HG02642 (cell line): Measurements from ENCODE around the gene MC5R.

Source experiments
- ATAC-seq: cut with Tn5 transposase; IDR thresholded peaks from one replicate; pipeline ENCODE4 v1.9.1; 2021; ENCODE audit warnings: mild to moderate bottlenecking; ENCODE audit not compliant: unreplicated experiment, poor library complexity

The MC5R gene

DNA sequence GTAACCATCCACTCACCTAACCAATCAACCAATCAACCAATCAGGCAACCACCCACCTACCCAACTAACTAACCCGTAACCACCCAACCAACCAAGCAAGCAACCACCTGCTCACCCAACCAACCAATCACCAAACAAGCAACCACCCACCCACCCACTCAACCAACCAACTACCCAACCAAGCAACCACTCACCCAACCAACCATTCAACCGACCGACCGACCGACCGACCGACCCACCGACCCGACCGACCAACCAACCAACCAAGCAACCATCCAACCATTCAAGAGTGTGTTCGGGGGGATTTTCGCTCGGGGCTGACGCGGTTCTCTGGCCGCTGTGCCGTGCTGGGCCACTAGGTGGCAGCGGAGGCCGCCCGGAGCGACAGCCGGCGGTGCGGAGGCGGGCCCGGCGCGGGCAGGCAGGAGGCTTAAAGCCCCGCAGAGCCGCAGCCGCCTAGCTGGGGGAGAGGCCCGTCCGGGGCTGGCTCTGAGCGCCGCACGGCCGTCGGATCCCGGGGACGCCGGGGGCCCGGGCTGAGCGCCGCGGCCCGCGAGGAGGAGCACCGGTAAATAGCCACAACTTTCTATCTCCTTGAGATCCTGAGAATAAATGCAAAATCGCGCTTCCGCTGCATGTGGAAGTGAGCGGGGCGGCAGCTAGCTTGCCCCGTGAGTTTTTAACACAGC lies at the start of gene MC5R:
MC5R (plus strand) TSS at position 443 of the 689 bp plus-strand sequence. CDS start 1,617 bp downstream, outside the sequence.
- ATAC-seq: peak; percentile 93

DNA sequence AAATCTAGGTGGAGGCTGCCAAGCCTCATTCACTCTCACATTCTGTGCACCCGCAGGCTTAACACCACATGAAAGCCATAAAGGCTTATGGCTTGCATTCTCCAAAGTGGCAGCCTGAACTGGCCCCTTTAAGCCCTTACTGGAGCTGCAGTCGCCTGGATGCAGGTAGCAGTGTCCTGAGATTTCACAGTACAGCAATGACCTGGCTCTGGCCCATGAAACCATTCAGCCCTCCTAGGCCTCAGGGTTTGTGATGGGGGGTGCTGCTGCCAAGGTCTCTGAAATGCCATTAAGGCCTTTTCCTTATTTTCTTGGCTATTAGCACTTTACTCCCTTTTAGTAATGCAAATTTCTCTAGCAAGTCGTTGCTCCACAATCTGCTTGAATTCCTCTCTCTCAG lies 48.9 kb upstream of the MC5R start:
- no peak for ATAC-seq

DNA sequence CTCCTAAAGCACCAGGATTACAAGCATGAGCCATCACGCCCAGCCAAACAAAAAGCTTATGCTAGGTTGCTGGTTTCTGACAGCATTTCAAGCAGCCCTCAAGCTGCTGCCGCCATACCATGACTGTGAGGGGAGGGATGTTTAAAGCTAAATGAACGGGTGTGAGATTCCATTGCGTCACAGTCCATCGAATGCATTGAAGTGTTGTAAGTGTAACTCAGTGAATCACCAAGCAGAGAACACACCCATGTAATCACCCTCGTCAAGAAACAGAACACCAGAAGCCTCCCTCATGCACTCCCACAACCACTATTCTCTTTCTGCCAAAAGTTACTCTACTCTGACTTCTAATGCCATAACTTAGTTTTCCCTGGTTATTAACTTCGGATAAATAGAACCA lies 32.8 kb upstream of the MC5R start:
- no peak for ATAC-seq

DNA sequence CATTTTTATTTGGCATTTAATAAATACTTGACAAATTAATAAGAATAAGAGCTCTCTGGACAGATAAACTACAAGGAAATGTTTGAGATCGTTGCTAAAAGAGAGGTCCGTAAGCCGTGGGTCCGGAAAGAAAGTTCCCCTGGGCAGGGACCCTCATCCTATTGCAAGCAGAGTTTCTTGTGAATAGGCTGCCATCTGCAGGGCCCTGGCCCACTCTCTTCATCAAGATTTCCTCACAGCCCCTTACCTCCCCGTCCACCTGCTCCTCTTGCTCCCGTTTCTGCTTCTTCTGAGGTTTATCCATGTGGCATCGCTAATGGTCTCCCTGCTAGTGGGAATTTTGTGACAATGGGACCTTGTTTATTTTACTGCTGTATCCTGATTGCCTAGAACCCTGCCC lies 30.1 kb upstream of the MC5R start:
- ATAC-seq: no peak

DNA sequence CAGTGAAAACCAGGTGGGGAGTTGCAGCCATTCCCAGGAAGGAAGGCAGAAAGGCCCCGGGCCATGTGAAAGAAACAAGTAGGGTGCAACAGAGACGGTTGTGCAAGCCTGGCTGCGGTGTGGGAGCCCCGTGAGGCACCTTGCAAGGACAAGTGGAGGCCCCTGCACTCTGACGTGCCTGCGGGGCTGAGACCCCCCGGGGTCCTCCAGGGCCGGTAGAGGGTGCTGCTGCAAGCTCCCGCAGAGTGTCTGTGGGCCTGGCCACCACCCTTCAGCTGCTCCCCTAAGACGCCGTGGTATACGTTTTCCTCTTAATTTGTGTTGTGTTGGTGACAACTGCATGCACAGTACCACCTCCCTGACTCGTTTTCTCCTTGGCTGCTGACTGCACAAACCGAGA lies 27.4 kb upstream of the MC5R start:
- ATAC-seq: no peak

DNA sequence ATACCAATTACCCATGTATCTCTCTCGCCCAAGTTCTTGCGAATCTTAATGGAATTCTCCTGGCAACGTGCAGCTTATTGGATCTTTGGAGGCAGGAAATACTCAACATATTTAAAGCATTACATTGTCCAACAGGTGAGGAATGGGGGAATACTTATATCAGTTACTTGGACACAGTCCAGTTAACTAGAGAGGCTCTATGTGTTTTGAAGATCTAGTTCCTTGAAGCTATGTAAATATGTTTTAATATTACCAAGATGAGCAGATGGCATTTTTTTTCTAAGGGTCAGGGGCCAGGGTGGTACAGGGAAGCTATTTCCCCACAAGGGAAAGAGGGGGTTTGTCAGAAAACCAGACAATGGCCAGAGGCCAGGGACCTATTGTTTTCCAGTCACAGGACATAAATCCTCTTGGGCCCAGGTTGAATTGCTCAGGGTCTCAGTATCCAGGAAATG lies 26.8 kb upstream of the MC5R start:
- ATAC-seq: no peak

DNA sequence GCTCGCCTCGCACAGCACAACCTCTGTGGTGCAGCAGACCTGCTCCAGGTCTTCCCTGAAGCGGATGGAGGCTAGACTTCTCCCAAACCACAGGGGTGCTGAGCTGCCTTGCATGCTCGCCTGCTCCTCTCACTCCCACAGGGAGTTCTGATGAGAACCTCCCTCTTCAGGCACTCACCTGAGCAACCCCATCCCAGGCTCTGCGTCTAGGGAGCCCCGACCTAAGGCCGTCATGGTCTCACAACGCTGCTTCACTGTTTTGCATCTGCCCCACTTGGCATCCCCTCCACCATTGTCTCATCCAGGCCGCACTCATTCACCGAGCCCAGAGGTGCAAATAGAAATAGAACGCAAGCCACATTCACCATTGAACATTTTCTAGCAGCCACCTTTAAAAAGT lies 24.6 kb upstream of the MC5R start:
- ATAC-seq: no peak

DNA sequence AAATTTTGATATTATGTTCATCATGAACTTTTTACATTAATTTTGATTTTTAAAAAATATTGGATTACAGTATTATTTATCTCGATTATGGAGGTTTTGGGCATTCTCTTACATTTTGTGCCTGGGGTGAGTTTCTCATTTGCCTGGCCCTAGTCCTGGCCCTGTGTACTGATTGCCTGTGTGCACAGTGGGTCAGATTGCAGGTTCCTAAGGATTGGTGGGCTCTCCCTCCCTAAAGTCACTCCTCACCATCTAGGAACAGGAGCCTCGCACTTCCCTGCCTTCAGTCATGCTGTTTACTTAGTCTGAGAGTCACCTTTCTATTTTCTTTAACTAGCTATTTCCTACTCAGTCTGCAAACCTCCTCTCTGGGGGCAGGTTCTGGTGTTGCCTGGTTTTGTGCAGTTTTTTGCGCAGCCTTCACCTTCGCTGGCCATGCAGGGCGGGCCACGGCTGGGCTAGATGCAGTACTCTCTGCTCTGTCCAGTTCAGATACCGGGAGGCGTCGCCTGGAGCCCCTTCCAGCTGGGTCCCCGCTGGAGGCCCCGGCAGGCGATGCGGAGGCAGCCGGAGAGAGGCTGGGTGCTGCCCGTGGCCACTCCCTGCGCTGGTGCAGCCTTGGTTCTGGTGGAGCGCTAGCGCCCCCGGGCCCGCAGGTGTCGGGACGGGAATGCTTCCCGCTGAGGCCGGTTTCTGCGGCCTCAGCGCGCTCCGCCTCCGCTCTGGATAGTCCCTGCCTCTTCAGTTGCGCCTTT lies 23.3 kb upstream of the MC5R start:
- ATAC-seq: peak; percentile 64

DNA sequence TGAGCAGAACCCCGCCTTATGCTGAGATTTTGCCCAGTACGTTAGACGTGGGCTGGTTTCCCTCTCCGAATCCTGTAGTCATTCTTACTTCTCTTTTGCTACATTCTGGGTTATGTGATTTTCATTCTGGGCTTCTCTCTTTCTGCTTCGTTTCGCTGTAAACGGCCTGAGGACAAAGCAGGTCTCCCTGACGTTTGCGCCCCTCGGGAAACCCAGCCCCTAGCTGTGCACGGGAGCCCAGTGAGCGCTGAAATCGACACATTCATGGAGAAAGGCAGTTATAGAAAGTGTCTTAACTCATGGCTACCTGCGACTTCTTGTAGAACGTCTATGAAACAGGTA lies 22.7 kb upstream of the MC5R start:
- ATAC-seq: no peak

DNA sequence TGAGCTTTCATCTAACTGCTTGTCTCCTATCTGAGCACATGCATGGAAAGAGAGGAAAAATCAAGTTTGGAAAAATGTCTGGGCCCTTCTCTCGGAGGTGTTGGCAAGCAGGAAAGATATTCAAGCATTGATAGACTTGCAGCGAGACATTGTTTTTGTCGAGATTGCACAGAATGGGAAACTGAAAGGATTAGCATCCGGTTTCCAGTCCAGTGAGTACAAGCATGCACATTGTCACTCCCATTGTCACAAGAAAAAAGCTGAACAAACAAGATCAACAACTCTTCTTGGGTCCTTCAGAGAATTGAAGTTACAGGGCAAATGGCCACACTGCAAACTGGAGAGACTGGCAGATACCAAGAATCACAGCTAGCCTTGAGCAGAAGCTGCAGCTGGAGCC lies 19.6 kb upstream of the MC5R start:
- no peak for ATAC-seq

DNA sequence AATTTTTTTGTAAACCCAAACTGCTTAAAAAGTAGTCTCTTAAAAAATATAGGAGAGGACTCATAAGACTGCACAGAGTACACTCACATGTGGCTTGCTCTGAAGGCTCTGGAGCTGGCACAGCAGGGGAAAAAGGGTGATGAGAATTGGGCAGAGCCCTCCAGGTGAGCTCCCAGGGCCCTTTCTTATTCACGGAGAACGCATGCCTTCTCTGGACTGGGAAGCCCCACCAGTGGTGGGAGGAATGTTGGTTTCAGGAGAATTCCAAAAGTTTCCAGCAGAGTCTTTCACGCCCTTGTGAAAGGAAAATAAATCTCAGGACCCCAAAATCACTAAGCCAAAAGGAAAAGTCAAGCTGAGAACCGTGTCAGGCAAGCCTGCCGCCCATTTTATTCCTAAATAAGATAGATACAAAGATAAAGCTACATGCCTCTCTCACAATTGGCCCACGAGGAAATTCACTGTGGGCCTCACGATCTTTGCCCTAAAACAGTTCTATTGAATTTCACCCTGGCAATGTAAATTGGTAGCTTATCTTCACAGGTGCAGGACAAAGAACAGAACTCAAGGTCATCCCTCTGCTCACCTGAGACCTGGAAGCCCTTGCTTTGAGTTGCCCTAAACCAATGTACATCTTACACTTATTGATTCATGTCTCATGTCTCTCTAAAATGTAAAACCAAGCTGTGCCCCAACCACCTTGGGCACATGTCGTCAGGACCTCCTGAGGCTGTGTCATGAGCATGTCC lies 15.5 kb upstream of the MC5R start:
- ATAC-seq: no peak

DNA sequence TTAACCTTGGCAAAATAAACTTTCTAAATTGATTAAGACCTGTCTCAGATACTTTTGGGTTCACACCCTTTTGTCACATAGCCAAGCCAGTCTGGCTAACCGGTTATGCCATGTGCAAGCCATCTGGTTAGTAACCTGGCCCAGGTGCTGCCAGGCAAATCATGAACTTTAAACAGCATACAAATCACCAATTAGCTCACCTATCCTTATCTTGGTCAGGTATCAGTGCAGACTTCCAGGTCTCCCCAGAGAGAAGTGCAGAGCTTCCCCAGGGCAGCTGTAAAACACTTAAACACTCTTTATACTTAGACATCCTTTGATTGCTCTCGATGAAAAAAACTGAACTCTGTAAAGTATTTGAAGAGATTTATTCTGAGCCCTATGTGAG lies 14.9 kb upstream of the MC5R start:
- ATAC-seq: no peak

DNA sequence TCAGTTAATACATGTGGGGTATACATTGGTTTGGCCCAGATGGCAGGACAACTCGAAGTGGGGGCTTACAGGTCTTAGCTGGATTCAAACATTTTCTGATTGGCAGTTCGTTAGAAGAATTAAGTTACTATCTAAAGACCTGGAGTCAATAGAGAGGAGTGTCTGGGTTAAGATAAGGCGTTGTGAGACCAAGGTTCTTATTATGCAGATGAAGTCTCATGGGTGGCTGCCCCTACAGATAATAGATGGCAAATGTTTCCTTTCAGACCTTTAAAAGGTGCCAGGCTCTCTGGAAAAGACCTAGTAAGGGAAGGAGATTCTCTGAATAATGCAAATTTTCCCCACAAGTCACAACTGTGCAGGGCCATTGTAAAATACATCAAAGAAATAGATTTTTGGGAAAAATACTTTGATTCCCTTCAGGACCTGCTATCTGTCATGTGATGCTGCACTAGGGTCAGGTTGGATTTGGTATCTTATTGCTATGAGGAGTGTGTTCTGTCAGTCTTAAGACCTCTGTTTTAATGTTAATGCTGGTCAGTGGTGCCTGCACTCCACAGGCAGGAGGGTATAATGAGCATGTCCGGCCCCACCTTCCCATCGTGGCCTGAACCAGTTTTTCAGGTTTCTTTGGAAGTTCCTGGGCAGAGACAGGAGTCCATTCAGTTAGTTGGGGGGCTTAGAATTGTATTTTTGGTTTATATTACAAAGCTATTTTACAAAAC lies 14.3 kb upstream of the MC5R start:
- no peak for ATAC-seq

DNA sequence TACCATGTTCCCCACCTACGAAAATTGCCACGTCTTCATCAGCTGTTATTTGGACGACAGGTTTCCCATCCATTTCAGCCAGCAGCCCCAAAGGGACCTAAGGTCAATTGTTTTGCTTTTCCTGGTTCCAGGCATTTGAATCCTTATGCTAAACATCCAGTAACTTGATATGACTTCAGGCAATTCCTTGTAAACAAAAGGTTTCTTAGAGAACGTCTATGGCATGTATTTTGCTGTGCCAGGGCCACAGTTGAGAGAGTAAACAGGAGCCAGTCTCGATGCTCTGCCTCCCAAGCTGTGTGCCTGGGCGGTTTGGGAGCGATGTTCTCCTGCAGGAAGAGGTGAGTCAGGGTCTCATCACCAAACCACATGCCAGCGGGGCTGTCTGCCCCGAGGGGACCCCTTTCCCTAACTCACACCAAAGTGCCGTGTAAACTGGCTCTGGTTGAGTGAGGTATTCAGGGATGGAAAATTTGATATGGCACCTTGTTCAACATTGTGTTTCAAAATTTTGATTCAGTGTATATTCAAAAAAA lies 12.9 kb upstream of the MC5R start:
- ATAC-seq: no peak

DNA sequence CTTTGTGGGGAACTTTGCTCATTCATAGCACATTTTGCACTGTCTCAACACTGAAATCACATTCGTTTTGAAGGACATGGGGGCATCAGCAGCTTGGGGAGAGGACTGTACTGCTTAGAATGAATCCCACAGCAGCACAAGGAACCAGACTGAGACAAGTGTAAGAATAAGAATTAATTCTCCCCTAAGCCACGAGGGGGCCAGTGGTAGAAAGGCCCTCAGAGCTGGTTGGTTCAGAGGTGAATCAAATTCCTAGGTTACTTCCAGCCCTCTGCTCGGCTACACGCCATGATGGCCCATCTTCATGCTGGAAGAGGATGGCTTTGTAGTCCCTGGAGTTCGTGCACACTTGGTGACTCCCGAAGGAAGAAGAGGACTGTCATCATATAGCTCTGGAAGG lies 12.0 kb upstream of the MC5R start:
- ATAC-seq: no peak

DNA sequence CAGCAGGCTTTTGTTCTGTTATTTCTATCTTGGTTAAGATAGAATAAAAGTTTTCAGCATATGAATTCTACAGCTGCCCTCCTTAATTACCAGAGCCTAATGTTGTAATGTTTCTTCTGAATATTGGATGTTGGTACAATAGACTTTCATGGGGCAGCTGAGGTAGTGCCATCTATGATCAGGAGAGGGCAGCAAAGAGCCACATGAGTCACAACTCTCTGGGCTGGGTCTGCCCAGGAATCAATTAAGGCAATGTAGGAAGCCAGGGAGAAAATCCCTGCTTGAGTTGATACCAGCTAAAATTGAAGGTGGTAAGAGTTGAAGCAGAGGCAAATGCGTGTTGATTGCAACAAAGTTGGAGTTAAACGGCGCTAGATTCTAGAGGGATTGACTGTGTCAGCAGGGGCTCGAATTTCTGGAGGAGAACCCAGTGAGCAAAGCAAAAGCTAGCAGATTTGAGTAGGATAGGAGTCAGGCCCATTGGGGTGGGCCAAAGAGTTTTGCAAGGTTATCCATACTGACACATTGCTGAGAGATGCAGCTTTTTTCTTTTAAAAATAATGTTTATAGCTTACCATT lies 10.6 kb upstream of the MC5R start:
- peak; percentile 85 for ATAC-seq

DNA sequence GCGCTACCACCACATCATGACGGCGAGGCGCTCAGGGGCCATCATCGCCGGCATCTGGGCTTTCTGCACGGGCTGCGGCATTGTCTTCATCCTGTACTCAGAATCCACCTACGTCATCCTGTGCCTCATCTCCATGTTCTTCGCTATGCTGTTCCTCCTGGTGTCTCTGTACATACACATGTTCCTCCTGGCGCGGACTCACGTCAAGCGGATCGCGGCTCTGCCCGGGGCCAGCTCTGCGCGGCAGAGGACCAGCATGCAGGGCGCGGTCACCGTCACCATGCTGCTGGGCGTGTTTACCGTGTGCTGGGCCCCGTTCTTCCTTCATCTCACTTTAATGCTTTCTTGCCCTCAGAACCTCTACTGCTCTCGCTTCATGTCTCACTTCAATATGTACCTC lies 2.3 kb downstream of the MC5R start:
- no peak for ATAC-seq

DNA sequence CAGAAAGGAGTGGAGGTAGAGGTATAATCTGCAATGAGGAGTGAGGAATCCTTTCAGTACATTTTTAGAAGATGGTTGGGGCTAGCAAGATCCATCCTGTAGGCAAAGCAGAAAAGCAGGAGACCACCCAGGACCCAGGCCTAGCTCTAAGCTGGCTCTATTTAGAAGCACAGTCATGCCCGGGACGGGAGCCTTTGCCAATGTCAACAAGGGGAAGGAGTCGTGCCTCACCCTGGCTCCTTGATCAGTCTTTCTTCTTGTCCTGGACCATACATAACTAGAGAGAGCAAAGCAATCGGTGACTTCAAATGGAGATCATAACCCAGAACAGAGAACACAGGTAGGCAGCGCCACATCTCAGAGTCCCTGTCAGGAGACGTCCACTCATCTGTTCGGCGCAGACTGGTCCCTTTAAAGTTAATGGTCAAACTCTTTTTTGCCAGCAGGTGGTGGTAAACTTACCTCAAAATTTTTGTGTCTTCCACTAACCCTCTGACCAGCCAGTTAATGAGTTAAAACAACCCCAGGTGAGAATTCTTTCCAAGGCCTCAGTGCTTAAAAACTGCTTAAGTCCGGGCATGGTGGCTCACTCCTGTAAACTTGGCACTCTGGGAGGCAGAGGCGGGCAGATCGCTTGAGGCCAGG lies 8.0 kb downstream of the MC5R start:
- ATAC-seq: no peak

DNA sequence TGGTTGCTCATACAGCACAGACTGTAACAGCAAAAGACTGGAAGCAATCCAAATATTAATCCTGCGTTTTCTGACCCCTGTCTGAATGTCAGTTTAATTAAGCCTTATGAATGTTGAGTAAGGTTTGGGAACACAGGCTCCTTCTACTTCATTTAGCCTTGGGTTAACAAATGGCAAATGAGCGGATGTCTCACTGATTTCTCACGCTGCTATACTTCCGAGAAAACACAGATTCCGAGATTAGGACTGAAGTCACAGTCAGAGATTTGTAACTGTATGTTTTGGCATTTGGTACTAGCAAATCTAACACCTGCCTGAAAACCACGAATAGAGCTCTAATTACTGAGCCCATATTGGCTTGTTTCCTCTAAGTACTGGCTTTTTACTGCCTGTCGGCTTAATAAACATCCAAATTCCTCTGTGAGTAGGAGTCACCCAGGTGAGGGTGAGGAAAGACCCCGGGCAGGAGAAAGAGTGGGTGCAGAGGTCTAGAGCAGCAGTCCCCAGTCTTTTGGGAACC lies 10.6 kb downstream of the MC5R start:
- no peak for ATAC-seq
